Fibroblast of lung (primary cell): Measurements from ENCODE around the gene KLHL17. TPM values are rescaled to one million over a fixed set of nuclear protein-coding genes. Genes with fewer than 3 reads are reported as not detected.

Source experiments
- DNase-seq, 2 donors: peaks; one replicate each; pipeline versions ENCODE4 v3.0.0 to v3.0.0-alpha.2; 2010; ENCODE audit warnings: low read depth in 2 of 2
- H2AFZ ChIP-seq: 2 replicates; pipeline ENCODE4 v1.5.1; 2012; ENCODE audit warnings: low read length, control low read depth, inconsistent platforms
- H3K27ac ChIP-seq: 2 replicates; pipeline ENCODE4 v1.5.1; 2011; ENCODE audit warnings: low read length, control low read depth; ENCODE audit not compliant: insufficient read depth
- H3K27me3 ChIP-seq: 2 replicates; pipeline ENCODE4 v1.5.1; 2011; ENCODE audit warnings: mild to moderate bottlenecking, low read length; ENCODE audit not compliant: control insufficient read depth, insufficient read depth
- H3K36me3 ChIP-seq: 2 replicates; pipeline ENCODE4 v1.5.1; 2011; ENCODE audit warnings: low read length; ENCODE audit not compliant: control insufficient read depth, insufficient read depth
- H3K4me1 ChIP-seq: 2 replicates; pipeline ENCODE4 v1.5.1; 2011; ENCODE audit warnings: low read length; ENCODE audit not compliant: control insufficient read depth, insufficient read depth; ENCODE audit errors: extremely low read depth
- H3K4me2 ChIP-seq: 2 replicates; pipeline ENCODE4 v1.5.1; 2011; ENCODE audit warnings: low read length, control low read depth; ENCODE audit not compliant: insufficient read depth; ENCODE audit errors: extremely low read depth
- H3K4me3 ChIP-seq, 4 experiments: fragments of 200-600 bp in 1 of 4; sonication (generic) in 1 of 4; replicated peaks in 1 of 4; 2 replicates each; pipeline ENCODE4 v1.5.1; 2011 to 2016; ENCODE audit warnings: low read length in 4 of 4, low read depth in 3 of 4, mild to moderate bottlenecking in 3 of 4, control low read depth in 2 of 4, inconsistent platforms in 1 of 4, mixed read lengths in 1 of 4; ENCODE audit not compliant: insufficient read depth in 1 of 4; ENCODE audit errors: control extremely low read depth in 1 of 4
- H3K79me2 ChIP-seq: 2 replicates; pipeline ENCODE4 v1.5.1; 2012; ENCODE audit warnings: mild to moderate bottlenecking, low read length, inconsistent platforms; ENCODE audit not compliant: control insufficient read depth, insufficient read depth
- H3K9ac ChIP-seq: 2 replicates; pipeline ENCODE4 v1.5.1; 2011; ENCODE audit warnings: mild to moderate bottlenecking, low read length, control low read depth; ENCODE audit not compliant: insufficient read depth
- H3K9me3 ChIP-seq: 2 replicates; pipeline ENCODE4 v1.5.1; 2012; ENCODE audit warnings: low read depth, low read length; ENCODE audit not compliant: control insufficient read depth, insufficient read depth
- H4K20me1 ChIP-seq: 2 replicates; pipeline ENCODE4 v1.5.1; 2011; ENCODE audit warnings: low read length; ENCODE audit not compliant: control insufficient read depth, insufficient read depth; ENCODE audit errors: extremely low read depth
- CTCF ChIP-seq, 2 donors: IDR thresholded peaks in 1 of 2; conservative IDR thresholded peaks in 1 of 2; 1 replicate in 1 of 2; 2 replicates in 1 of 2; pipeline ENCODE4 v1.5.1; 2011 to 2012; ENCODE audit warnings: low read length in 2 of 2, control low read depth in 1 of 2, inconsistent platforms in 1 of 2, low read depth in 1 of 2, mild to moderate bottlenecking in 1 of 2
- EZH2 ChIP-seq: IDR thresholded peaks from 2 replicates; pipeline ENCODE4 v1.5.1; 2012; ENCODE audit warnings: low read length, control low read depth, mild to moderate bottlenecking; ENCODE audit errors: missing control alignments
- polyA plus RNA-seq, 2 donors: library from polyadenylated mRNA; depleted of rRNA in 1 of 2; stranded (reverse) in 1 of 2; unstranded in 1 of 2; fragments of >200 nt; gene quantifications; 2 replicates each; pipeline ENCODE4 v1.2.1, GENCODE V29; 2011 to 2012; ENCODE audit warnings: missing spikeins in 1 of 2
- total RNA-seq: library from RNA; depleted of rRNA; stranded (reverse); fragments of >200 nt; gene quantifications from 2 replicates; pipeline ENCODE4 v1.2.1, GENCODE V29; 2014

Gene KLHL17
- total and polyA plus RNA-seq, 2 donors (not counting 1 experiment from before 2014, with no cell fraction given), result 4.7 to 7.4 TPM

GRCh38 chr1:970242-970972 lies 10.0 kb downstream of the KLHL17 start:
- no peaks in the 10 kb centered on the region for H3K9me3 ChIP-seq
- H3K36me3 ChIP-seq, result no peaks in the 10 kb centered on the region
- no peak overlapping the region for H3K4me3 ChIP-seq
- peaks cover 5% of the 10 kb centered on the region for H3K4me1 ChIP-seq
- H4K20me1 ChIP-seq, result no peaks in the 10 kb centered on the region
- H2AFZ ChIP-seq, result no peak overlapping the region
- no peak overlapping the region for H3K27ac ChIP-seq
- no peak for DNase-seq
- no peak for TF ChIP-seq CTCF (conservative IDR thresholded peaks at IDR 0.05 in 1 of 2, IDR thresholded peaks at IDR 0.05 in 1 of 2; ENCODE audit: low read depth in 1 of 2, low read length in 2 of 2)
- no peak for TF ChIP-seq EZH2
- no peak overlapping the region for H3K4me2 ChIP-seq
- no peaks in the 10 kb centered on the region for H3K79me2 ChIP-seq
- H3K27me3 ChIP-seq, result no peaks in the 10 kb centered on the region
- H3K9ac ChIP-seq, result no peak overlapping the region

DNA sequence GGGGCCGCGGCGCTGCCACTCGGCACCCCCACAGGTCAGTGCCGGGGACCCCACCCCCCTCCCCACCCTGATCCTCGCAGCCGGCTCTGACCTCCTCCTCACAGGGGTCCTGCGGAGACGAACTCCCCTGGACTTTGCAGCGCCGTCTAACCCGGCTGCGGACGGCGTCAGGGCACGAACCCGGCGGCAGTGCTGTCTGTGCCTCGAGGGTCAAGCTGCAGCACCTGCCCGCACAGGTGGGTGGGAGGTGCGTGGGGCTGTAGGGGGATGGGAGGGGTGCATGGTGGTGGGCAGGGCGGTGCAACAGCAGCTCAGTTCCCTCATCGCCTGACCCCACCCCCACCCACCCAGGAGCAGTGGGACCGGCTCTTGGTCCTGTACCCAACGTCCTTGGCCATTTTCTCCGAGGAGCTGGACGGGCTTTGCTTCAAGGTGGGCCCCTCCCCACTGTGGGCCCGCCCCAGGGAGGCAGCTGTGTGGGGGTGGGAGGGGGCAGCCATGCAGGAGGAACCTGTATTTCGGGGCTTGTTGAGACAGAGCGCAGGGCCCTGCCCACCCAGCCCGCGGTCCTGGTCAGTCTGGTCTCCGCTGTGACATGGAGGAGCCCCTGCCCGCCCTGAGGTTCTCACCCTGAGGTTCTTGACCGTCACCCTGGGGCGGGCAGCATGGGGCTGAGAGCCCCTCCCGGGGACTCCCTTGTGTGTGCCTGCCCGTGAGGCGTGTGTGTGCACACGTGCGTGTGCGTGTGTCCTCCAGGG lies 10.8 kb downstream of the KLHL17 start:
- Histone ChIP-seq H3K36me3 (no peaks in the 10 kb centered on the region), H3K9ac (no peak overlapping the region), H4K20me1 (no peaks in the 10 kb centered on the region), H3K4me3 (no peak overlapping the region), H3K9me3 (no peaks in the 10 kb centered on the region), H3K4me1 (peaks cover under 1% of the 10 kb centered on the region), H3K27me3 (no peaks in the 10 kb centered on the region), H3K27ac (no peak overlapping the region), H2AFZ (no peak overlapping the region), H3K79me2 (no peaks in the 10 kb centered on the region), H3K4me2 (no peak overlapping the region)
- no peak for TF ChIP-seq CTCF (conservative IDR thresholded peaks at IDR 0.05 in 1 of 2, IDR thresholded peaks at IDR 0.05 in 1 of 2; ENCODE audit: low read depth in 1 of 2, low read length in 2 of 2)
- no peak for TF ChIP-seq EZH2
- DNase-seq, result no peak

DNA sequence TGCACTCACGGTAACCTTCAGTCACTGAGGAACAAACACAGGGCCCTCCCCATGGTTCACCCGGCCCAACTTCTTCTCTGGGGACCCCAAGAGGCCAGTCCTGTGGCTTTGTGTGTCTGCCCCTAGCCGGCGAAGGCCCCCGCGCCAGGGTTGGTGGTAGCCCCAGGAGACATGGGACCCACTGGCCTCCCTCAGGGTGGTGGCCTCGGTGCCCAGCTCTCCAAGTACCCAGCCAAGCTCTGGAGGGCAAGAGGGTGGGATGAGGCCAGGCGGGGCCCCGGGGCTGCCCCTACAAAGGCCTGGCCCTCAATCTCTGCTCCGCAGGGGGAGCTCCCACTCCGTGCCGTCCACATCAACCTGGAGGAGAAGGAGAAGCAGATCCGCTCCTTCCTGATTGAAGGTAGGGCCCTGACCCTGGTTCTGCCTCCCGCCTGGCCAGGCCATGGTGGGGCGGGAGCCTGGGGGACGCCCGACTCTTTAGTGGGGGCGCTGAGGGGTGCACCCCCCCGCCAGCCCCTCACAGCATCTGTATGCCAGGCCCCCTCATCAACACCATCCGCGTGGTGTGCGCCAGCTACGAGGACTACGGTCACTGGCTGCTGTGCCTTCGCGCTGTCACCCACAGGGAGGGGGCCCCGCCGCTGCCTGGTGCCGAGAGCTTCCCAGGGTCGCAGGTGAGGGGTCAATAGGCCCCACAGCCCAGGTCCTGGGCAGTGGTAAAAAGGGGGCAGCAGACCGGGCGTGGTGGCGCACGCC lies 11.5 kb downstream of the KLHL17 start:
- no peak for DNase-seq
- no peaks in the 10 kb centered on the region for H3K79me2 ChIP-seq
- H2AFZ ChIP-seq, result no peak overlapping the region
- H3K27me3 ChIP-seq, result no peaks in the 10 kb centered on the region
- H3K27ac ChIP-seq, result no peak overlapping the region
- H3K4me3 ChIP-seq, result no peak overlapping the region
- no peaks in the 10 kb centered on the region for H3K36me3 ChIP-seq
- H4K20me1 ChIP-seq, result no peaks in the 10 kb centered on the region
- no peak overlapping the region for H3K9ac ChIP-seq
- no peaks in the 10 kb centered on the region for H3K4me1 ChIP-seq
- no peaks in the 10 kb centered on the region for H3K9me3 ChIP-seq
- no peak overlapping the region for H3K4me2 ChIP-seq
- TF ChIP-seq EZH2, result no peak
- TF ChIP-seq CTCF (conservative IDR thresholded peaks at IDR 0.05 in 1 of 2, IDR thresholded peaks at IDR 0.05 in 1 of 2; ENCODE audit: low read depth in 1 of 2, low read length in 2 of 2), result no peak
